Activated naive CD4-positive, alpha-beta T cell treated with anti-CD3 and anti-CD28 coated beads, Interleukin-2, amount 10 ng/mL, durations not matched to agents 7 days and 5 days (primary cell): ENCODE results near the gene VEZF1.

Experiments
- CTCF ChIA-PET: fragments of 350-600 bp; sonication (Branson Sonifier 250); formaldehyde crosslinking; loops from one replicate; lab custom pipeline; 2021; ENCODE audit warnings: antibody characterized with exemption; lab: Charles Lee
- DNase-seq: peaks from one replicate; pipeline ENCODE4 v3.0.0-alpha.2; 2020
- H3K27ac Mint-ChIP-seq: one replicate; pipeline ENCODE4 v1.8.0; 2021; ENCODE audit warnings: mild to moderate bottlenecking, moderate library complexity, mixed read lengths
- H3K27me3 Mint-ChIP-seq: one replicate; pipeline ENCODE4 v1.8.0; 2021; ENCODE audit warnings: mild to moderate bottlenecking, mixed read lengths
- H3K36me3 Mint-ChIP-seq: one replicate; pipeline ENCODE4 v1.8.0; 2021; ENCODE audit warnings: mixed read lengths
- H3K4me1 Mint-ChIP-seq: one replicate; pipeline ENCODE4 v1.8.0; 2021; ENCODE audit warnings: mixed read lengths
- H3K4me3 Mint-ChIP-seq: one replicate; pipeline ENCODE4 v1.8.0; 2021; ENCODE audit warnings: mild to moderate bottlenecking, moderate library complexity, mixed read lengths
- H3K9me3 Mint-ChIP-seq: one replicate; pipeline ENCODE4 v1.8.0; 2021; ENCODE audit warnings: mixed read lengths

VEZF1 gene

DNA sequence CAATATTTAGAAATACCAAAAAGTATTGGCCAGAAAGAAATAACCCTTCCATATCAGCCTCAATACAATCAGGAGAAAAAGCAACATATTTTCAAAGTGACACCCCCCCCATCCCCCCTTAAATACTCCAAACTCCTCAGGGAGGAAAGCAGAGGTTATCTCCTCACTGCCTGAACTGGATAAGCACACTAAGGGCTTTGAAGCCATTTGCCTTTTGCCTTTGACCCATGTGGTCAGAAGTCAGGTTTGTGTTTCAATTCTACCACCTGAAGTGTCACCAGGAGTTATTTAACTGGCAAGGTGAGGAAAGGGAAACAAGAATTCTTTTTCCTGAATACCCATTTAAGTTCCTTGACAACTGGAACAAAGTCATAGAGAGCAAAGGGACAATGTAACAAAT is 3.5 kb upstream of the VEZF1 start:
- CTCF ChIA-PET, result no interaction called here
- Mint-ChIP-seq H3K27ac (no peak overlapping the region), H3K27me3 (peaks cover 4% of the 10 kb centered on the region), H3K4me3 (no peak overlapping the region), H3K4me1 (peaks cover 51% of the 10 kb centered on the region), H3K36me3 (peaks cover 9% of the 10 kb centered on the region), H3K9me3 (no peaks in the 10 kb centered on the region)
- DNase-seq, result no peak

DNA sequence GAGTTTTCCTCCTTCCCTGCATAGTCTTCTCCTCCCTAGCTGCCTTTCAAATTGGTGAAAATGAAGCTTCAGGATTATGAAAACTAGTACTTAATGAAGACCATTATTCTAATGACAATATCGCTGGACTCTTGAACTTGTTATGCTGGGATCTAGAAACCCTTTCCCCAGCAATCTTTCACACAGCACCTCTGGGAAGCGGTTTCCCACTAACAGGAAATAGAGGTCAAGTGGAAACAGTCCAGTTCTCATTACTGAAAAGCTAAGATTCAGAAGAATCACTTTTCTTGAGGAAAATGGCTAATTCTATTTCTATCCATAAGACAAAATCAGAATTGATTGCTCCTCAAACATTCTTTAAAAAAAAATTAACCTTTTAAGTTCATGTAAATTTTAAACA is 2.0 kb upstream of the VEZF1 start:
- Mint-ChIP-seq H3K4me3 (peak overlapping the region; percentile 92), H3K27me3 (peaks cover 4% of the 10 kb centered on the region), H3K27ac (peak overlapping the region; percentile 56)

DNA sequence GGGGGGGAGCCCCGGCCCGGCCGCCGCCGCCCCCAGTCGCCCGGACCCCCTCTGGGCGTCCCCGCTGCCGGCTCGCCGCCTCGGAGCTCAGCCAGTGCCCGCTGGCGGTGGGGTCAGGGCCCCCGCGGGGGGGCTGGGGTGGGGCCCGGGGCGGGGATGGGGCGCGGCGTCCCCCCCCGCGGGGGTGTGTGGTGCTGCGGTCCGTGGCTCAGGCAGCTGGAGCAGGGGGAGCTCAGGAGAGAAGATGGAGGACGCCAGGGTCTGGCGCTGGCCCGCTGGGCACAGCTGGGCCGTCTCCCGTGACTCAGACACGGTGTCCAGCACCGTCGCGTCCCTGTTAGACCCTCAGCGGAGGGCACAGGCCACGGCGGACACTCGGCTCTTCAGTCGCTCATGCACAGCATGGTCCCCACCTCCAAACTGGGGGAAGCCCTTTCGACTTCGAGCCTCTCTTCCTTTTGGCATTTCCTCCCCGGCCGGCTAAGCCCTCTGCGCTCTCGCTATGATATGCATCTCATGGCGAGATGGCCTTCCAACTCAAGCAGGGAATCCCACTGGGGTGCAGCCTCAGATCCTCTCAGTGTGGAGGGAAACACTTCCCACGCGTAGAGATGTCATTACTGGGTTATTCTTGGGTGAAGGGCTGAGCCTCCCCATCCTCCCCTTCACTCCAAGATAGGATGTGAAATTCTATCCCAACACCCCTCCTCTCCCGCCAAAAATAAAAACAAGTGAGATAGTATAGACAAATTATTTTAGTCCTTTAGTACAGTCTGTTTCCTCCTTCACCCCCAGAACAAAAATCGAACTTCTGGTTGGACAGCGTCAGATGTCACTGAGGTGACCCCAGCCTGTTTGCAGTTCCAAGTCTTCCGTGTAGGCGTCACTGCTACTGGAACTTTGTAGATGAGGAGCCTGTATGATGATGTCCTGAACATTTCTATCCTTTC is 522 bp upstream of the VEZF1 start:
- peaks cover 29% of the 10 kb centered on the region for H3K36me3 Mint-ChIP-seq
- H3K9me3 Mint-ChIP-seq, result no peaks in the 10 kb centered on the region
- peaks cover 4% of the 10 kb centered on the region for H3K27me3 Mint-ChIP-seq
- peak overlapping the region; percentile 92 for H3K4me3 Mint-ChIP-seq
- H3K4me1 Mint-ChIP-seq, result peaks cover 58% of the 10 kb centered on the region
- DNase-seq, result peak; percentile 79
- CTCF ChIA-PET, result interaction anchor here (1.7 to 3.0 kb wide), 3 partner anchors 11 to 155 kb away, joined by 4 to 22 read pairs (median 7); no protein-coding TSS in a partner anchor
- H3K27ac Mint-ChIP-seq, result peak overlapping the region; percentile 95

More for the DNA sequence above, 2.0 kb upstream of the VEZF1 start:
- Mint-ChIP-seq H3K36me3 (peaks cover 17% of the 10 kb centered on the region), H3K4me1 (peaks cover 57% of the 10 kb centered on the region), H3K9me3 (no peaks in the 10 kb centered on the region)
- CTCF ChIA-PET, result interaction anchor here (1.0 to 3.0 kb wide), 5 partner anchors 10 to 156 kb away, joined by 3 to 22 read pairs (median 4); no protein-coding TSS in a partner anchor
- DNase-seq, result no peak

DNA sequence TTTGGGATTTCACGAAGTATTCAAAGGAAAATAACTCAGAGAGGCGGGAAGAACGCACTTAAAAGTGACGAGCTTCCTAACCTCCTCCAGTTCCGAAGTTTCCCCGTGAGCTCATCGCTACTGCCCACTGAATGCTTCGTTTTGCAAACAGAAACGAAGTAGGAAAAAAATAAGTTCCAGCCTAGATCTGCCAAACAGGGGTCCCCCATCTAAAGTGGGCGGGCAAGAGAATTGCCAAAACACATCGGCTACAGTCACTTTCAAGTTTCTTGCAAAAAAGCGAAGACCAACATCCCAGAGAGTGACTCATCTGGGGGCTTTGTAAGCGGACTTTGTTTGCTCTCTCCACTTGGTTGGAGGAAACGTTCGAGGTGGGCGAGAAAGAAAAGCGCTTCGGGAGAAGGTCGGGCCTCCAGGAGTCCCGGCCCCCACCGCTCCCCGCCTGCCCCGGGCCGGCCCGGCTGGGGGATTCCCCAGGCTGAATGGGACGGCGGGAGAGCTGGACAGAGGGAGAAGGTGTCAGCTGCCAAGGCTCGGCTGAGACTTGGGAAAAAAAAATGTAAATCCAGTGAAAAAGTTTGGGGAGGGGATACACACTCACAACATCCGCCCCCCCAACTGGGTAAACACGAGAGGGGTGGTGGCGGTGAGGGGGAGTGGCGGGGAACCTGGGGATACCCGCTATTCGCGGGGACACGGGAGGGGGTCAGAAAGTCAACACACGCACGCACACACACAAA is 1.0 kb downstream of the VEZF1 start:
- CTCF ChIA-PET, result interaction anchor here (0.7 to 3.2 kb wide), 7 partner anchors 10 to 135 kb away, joined by 3 to 15 read pairs (median 4); no protein-coding TSS in a partner anchor
- Mint-ChIP-seq H3K27ac (peak overlapping the region; percentile 85), H3K27me3 (peaks cover 4% of the 10 kb centered on the region), H3K9me3 (no peaks in the 10 kb centered on the region), H3K4me1 (peaks cover 58% of the 10 kb centered on the region), H3K36me3 (peaks cover 41% of the 10 kb centered on the region), H3K4me3 (peak overlapping the region; percentile 88)
- peak; percentile 58 for DNase-seq

DNA sequence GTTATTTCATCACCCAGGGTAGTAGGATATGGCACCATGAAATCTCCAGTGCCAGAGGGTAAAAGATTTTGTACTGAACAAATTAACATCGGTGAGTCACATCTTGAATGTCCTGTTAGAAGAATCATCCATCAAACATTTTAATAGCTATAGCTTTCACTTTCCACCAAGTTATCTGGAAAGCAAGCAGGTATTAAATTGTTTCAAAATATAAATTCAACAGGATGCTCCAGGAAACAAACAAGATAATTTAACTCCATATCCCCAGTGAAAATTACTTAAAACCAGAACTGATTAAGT is 2.4 kb downstream of the VEZF1 start:
- Mint-ChIP-seq H3K36me3 (peaks cover 47% of the 10 kb centered on the region), H3K4me1 (peaks cover 61% of the 10 kb centered on the region), H3K27ac (no peak overlapping the region), H3K4me3 (peak overlapping the region; percentile 28), H3K27me3 (peaks cover 4% of the 10 kb centered on the region), H3K9me3 (no peaks in the 10 kb centered on the region)
- CTCF ChIA-PET, result interaction anchor here (1.0 to 3.2 kb wide), 5 partner anchors 11 to 126 kb away, joined by 3 to 15 read pairs (median 6); no protein-coding TSS in a partner anchor
- DNase-seq, result no peak

DNA sequence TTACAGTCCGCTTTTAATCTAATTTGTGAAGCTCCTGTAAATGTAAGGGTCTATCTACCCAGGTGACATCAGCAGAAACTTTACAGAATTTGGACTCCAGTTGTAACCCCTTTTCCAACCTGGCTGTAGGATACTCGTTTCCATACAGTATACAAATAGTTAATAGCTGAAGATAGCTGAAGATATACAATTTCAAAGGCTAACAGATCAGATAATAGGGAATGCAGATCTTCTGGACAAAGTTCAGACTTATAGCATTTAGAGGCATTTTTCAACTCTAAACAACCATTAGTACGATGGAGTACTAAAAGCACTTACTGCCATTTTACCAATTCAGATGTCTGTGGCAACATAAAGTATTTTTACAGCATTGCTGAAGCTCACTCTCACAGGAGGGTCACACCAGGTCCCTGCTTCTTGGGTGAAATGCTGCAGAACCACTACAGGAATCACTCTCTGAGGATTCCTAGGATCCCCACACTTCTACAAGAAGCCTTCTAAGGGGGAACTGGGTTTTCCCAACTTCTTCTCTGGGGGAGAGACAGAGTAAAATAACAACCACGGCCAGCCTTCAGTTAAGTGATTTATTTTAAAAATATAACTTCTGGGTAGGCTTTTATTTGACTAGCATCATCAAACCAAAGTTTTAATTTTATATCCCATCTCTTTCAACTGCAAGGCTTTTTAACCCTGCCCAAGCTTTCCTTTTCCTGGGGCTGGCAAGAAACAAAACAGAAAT is 2.9 kb downstream of the VEZF1 start:
- H3K9me3 Mint-ChIP-seq, result no peaks in the 10 kb centered on the region
- H3K27me3 Mint-ChIP-seq, result peaks cover 4% of the 10 kb centered on the region
- no peak overlapping the region for H3K27ac Mint-ChIP-seq
- no peak for DNase-seq
- peaks cover 52% of the 10 kb centered on the region for H3K36me3 Mint-ChIP-seq
- peaks cover 63% of the 10 kb centered on the region for H3K4me1 Mint-ChIP-seq
- peak overlapping the region; percentile 28 for H3K4me3 Mint-ChIP-seq
- CTCF ChIA-PET, result interaction anchor here (0.6 to 3.2 kb wide), 4 partner anchors 14 to 126 kb away, joined by 3 to 15 read pairs (median 9); no protein-coding TSS in a partner anchor

DNA sequence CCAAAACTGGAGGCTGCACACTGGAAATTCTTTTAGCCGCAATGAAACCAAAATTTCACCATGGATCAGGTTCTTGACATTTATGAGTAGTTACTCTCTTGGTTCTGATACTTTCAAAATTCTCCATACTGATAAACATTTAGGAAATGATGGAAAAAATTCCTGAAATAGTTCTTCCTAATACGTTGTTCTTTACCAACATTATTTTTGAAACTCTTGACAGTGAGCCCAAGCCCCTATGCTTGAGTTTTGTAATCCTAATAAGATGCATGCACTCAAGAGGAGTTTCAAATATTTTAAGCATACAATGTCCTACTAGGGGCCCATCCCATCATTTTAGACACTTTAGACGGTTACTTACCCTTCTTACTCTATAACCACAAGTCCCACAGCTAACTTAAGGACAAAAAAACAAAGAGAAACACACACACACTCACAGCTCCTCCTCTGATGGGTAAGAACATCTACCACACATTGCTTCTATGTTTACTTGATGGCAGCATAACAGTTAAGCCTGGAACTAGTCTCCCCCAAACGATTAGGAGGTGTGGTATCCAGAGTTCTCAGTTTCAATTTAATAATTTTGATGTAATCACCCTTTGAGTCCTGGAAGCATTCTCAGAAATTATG is 3.7 kb downstream of the VEZF1 start:
- Mint-ChIP-seq H3K36me3 (peaks cover 54% of the 10 kb centered on the region), H3K4me3 (no peak overlapping the region), H3K27ac (no peak overlapping the region), H3K4me1 (peaks cover 57% of the 10 kb centered on the region), H3K27me3 (peaks cover 4% of the 10 kb centered on the region), H3K9me3 (no peaks in the 10 kb centered on the region)
- DNase-seq, result no peak
- CTCF ChIA-PET, result interaction anchor here (0.6 to 3.2 kb wide), 3 partner anchors 15 to 92 kb away, joined by 3 to 15 read pairs (median 12); no protein-coding TSS in a partner anchor

DNA sequence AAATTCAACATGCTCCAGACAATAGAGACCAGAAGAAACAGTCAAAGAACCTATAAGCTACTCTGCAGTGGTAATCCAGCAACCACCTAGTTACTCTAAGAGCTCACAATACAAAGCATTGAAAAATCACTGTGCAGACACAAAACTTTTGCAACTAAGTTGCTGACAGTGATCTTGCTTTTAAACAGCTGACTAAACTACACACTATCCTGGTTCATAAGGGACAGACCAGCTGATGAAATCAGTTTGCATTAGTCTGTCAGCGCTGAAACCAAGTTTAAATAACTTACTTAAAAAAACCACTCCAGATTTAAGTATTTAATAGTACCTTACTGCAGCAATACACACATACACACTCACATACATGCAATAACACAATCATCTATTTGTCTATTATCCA is 4.6 kb downstream of the VEZF1 start:
- peaks cover 53% of the 10 kb centered on the region for H3K36me3 Mint-ChIP-seq
- no peak for DNase-seq
- H3K4me1 Mint-ChIP-seq, result peaks cover 49% of the 10 kb centered on the region
- H3K27me3 Mint-ChIP-seq, result peaks cover under 1% of the 10 kb centered on the region
- H3K9me3 Mint-ChIP-seq, result no peaks in the 10 kb centered on the region
- CTCF ChIA-PET, result interaction anchor here (0.9 to 2.2 kb wide), 2 partner anchors 16 to 124 kb away, joined by 4 to 5 read pairs; no protein-coding TSS in a partner anchor
- H3K27ac Mint-ChIP-seq, result no peak overlapping the region
- H3K4me3 Mint-ChIP-seq, result no peak overlapping the region

DNA sequence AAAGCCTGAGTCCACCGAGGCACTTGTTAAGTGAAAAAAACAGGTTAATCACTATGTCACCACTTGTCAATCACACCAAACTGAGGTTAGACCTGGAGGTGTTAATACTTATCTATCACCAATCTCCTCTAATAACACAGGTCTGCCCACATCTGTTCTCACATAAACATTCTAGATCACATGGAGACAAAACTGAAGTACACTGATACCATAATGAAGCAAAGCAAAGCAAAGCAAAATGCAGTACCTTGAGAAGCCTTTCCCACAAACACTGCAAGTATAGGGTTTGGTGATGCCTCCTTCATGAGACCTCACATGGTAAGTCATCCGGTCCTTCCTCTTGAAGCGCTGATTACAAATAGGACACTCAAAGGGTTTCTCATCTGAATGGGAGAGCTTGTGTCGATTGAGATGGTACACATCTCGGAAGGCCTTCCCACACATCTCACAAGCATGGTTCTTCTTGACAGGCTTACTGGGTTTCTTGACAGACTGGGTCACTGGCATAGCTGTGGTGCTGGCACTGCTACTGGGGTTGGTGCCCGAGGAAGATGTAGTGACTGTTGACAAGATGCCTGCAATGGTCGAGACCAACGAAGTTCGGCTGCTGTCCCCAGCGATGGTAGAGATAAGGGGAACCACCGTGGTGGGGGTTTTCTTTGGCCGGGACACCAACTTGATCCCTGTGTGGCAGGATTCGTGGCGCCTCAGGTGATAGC is 5.4 kb downstream of the VEZF1 start:
- peaks cover 49% of the 10 kb centered on the region for H3K4me1 Mint-ChIP-seq
- no peaks in the 10 kb centered on the region for H3K27me3 Mint-ChIP-seq
- CTCF ChIA-PET, result interaction anchor here (0.9 to 2.2 kb wide), 2 partner anchors 17 to 123 kb away, joined by 4 to 5 read pairs; no protein-coding TSS in a partner anchor
- no peak overlapping the region for H3K27ac Mint-ChIP-seq
- H3K4me3 Mint-ChIP-seq, result no peak overlapping the region
- no peak for DNase-seq
- H3K9me3 Mint-ChIP-seq, result no peaks in the 10 kb centered on the region
- H3K36me3 Mint-ChIP-seq, result peaks cover 60% of the 10 kb centered on the region

DNA sequence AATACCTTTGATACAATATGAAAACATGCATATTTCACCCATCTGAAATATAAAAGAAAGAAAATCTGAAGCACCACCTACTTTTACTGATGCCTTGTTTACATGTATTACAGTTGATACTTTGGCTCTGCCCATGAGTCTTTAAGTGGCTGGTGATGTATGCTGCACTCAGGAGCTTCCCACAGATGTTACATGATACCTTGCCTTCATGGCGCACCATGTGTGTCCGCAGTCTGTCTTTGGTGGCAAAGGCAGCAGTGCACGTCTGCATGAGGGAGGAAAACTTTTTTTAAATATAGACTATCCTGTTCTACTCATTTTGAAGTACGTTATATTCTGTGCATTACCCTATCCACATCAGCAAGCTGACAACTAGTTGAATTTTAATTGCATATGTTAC is 7.5 kb downstream of the VEZF1 start:
- Mint-ChIP-seq H3K4me3 (no peak overlapping the region), H3K4me1 (peaks cover 35% of the 10 kb centered on the region), H3K27ac (no peak overlapping the region), H3K27me3 (no peaks in the 10 kb centered on the region), H3K36me3 (peaks cover 67% of the 10 kb centered on the region), H3K9me3 (no peaks in the 10 kb centered on the region)
- DNase-seq, result no peak
- CTCF ChIA-PET, result no interaction called here

DNA sequence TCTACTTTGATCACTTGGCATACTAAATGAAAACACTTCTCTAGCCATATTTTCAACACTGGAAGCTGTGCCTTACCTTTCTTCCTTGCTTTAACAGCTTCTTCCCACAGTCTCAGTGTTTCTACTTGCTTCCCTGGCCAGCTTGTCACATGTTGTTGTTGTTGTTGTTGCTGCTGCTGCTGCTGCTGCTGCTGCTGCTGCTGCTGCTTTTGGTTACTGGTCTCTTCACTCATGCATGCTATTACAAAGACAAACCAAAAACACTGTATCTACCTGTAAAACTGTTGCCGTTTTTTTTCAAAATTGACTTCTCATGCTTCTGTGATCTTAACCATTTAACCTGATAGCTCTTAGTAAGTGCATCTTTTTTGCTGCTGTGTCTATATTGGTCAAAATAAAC is 9.0 kb downstream of the VEZF1 start:
- Mint-ChIP-seq H3K27me3 (no peaks in the 10 kb centered on the region), H3K4me1 (peaks cover 21% of the 10 kb centered on the region), H3K4me3 (no peak overlapping the region), H3K9me3 (no peaks in the 10 kb centered on the region), H3K36me3 (peaks cover 70% of the 10 kb centered on the region), H3K27ac (no peak overlapping the region)
- DNase-seq, result no peak
- CTCF ChIA-PET, result interaction anchor here (0.9 kb wide), 1 partner anchor 16 kb away, joined by 3 read pairs; no protein-coding TSS in a partner anchor

DNA sequence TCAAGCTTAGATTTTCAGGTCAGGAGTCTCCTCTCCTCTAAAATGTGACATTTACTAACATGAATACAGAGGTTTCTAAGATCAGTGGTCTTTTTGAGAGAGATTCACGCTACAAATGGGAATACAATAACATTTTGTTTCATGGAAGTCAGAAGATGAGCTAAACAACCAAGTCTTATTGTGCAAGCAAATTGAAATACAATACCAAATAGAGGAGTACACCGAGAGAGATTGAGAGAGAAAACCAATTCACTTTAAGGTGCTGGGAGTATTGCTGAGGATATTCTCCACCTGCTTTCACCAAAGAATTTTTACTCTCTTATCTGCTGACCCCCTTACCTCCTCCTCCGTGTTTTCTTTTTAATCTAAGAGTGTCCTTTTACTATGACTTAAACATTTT is 11.5 kb downstream of the VEZF1 start:
- no peaks in the 10 kb centered on the region for H3K27me3 Mint-ChIP-seq
- CTCF ChIA-PET, result interaction anchor here (1.5 kb wide), 1 partner anchor 84 kb away, joined by 3 read pairs; no protein-coding TSS in a partner anchor
- H3K36me3 Mint-ChIP-seq, result peaks cover 54% of the 10 kb centered on the region
- H3K4me3 Mint-ChIP-seq, result no peak overlapping the region
- H3K9me3 Mint-ChIP-seq, result no peaks in the 10 kb centered on the region
- H3K27ac Mint-ChIP-seq, result no peak overlapping the region
- DNase-seq, result no peak
- peaks cover 2% of the 10 kb centered on the region for H3K4me1 Mint-ChIP-seq
